ENCODE data around the gene OSBP2. TPM values are rescaled to one million over a fixed set of nuclear protein-coding genes. Genes with fewer than 3 reads are reported as not detected.
A peak's percentile ranks its signal among the peaks of the same experiment; 100 is the strongest.

Gene OSBP2
- polyA plus RNA-seq, 2 of the 4 experiments (the other 2 are of a cell fraction): 2.7 to 6.0 TPM

DNA sequence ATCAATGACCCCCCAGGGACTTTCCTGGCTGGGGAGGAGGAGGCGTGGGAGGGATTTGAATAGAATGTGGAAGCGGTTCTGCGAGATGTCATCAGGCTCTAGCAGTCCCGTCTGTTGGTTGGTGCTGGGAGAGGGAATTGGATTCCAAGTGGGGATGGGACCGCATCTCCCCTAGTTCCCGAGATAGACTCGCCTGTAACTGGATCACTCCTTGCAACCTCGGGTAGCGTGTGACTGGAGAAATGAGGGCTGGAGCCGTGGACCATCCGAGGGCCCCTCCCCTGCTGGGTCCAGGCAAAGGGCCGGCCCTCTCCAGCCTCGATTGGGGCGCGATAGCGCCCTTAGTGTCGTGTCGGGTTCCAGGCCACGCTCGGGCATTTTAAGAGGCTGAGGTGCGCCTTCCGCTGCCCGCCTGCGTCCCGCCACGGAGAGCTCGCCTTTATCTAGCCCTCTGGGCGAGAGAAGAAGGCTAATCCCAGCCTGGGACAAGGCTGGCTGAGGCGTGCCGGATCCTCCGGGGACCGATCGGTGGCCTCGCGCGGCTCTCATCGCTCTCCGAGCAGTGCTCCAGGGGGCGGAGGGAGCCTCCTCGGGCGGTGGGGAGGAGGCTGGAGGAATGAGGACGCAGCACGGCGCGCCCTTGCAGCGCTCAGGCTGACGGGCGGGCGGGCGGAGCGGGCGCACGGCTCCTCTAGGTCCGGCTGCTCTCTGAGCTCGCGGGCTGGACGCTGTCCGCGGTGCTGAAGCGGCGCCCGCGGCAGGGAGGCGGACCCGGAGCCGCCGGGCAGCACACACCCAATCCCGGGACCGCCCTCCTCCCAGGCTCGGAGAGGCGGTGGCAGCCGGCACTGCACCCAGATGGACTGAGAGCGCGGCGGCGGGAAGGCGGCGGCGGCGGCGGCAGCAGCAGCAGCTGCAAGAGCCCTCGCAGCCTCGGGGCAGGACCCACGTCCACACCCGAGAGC is 107.8 kb downstream of the OSBP2 start (continued):
- no peak for TF ChIP-seq KDM1A (IDR thresholded peaks at IDR 0.05; ENCODE audit: low read depth)
- TF ChIP-seq RAD21 (conservative IDR thresholded peaks at IDR 0.05 in 1 of 2, IDR thresholded peaks at IDR 0.05 in 1 of 2): 0 out of 5 replicates have a peak, but pooled peaks of 1 of the 2 experiments have one; percentile 31
- no peak for TF ChIP-seq RNF2 (IDR thresholded peaks at IDR 0.05; ENCODE audit: borderline replicate concordance, low read depth)
- peak; percentile 50; the same call in 1 of the 2 replicates for TF ChIP-seq MYC (IDR thresholded peaks at IDR 0.05; ENCODE audit: borderline replicate concordance, low read length)
- TF ChIP-seq RFX5 (IDR thresholded peaks at IDR 0.05): no peak
- no peak for TF ChIP-seq POLR2AphosphoS2 (conservative IDR thresholded peaks at IDR 0.05; ENCODE audit: low read length)
- TF ChIP-seq CEBPB (IDR thresholded peaks at IDR 0.05): no peak
- peak; percentile 47; the same call in 1 of the 2 replicates for TF ChIP-seq MAX (IDR thresholded peaks at IDR 0.05)
- no peak for TF ChIP-seq JUNB (IDR thresholded peaks at IDR 0.05)
- peak; percentile 64; the same call in 1 of the 2 replicates for TF ChIP-seq HOXB5 (CRISPR knock-in tag; IDR thresholded peaks at IDR 0.05)
- 0 out of 2 replicates have a peak, but pooled peaks have one; percentile 35 for TF ChIP-seq ATOH8 (CRISPR knock-in tag; IDR thresholded peaks at IDR 0.05; ENCODE audit: low read depth)

GRCh38 chr22:30803679-30804078 is 109.0 kb downstream of the OSBP2 start:
- ATAC-seq: no peak
- WGBS (ENCODE audit: missing lambda C conversion rate): 83% methylated on average over 4 of the region's 5 CpGs

More at GRCh38 chr22:30803679-30804078, 109.0 kb downstream of the OSBP2 start:
- H3K9me3 ChIP-seq: no peaks in the 10 kb centered on the region
- H3K4me3 ChIP-seq: no peak overlapping the region; the same call in 2 of the 3 replicates
- FAIRE-seq (no peak), DNase-seq (ENCODE audit: low read depth in 1 of 2, low spot score in 1 of 2) (no peak)
- H3K4me2 ChIP-seq: peak overlapping the region; percentile 99
- POLR2A ChIA-PET: interaction anchor here (1.2 kb wide), 1 partner anchor 26 kb away, joined by 3 read pairs; no protein-coding TSS in a partner anchor
- TF ChIP-seq ELK1 (IDR thresholded peaks at IDR 0.05; ENCODE audit: low read depth, low read length) (no peak), NFE2L2 (conservative IDR thresholded peaks at IDR 0.05; ENCODE audit: low read length) (no peak), CBX2 (IDR thresholded peaks at IDR 0.05; ENCODE audit: borderline replicate concordance, low read depth) (no peak), ESRRA (IDR thresholded peaks at IDR 0.05; ENCODE audit: borderline replicate concordance, low read length) (no peak), ZSCAN20 (CRISPR knock-in tag; IDR thresholded peaks at IDR 0.05) (no peak), ATOH8 (CRISPR knock-in tag; IDR thresholded peaks at IDR 0.05; ENCODE audit: low read depth) (no peak), POLR2A (IDR thresholded peaks at IDR 0.05; ENCODE audit: low read length) (no peak), JUNB (IDR thresholded peaks at IDR 0.05) (no peak), REST (IDR thresholded peaks at IDR 0.05) (no peak), MAFK (IDR thresholded peaks at IDR 0.05; ENCODE audit: partially characterized antibody) (no peak), HOXB5 (CRISPR knock-in tag; IDR thresholded peaks at IDR 0.05) (no peak), PHF8 (IDR thresholded peaks at IDR 0.05; ENCODE audit: borderline replicate concordance, low read depth) (no peak), HOXB13 (CRISPR knock-in tag; IDR thresholded peaks at IDR 0.05; ENCODE audit: low read depth) (no peak), HOXA7 (CRISPR knock-in tag; IDR thresholded peaks at IDR 0.05) (no peak), RCOR1 (IDR thresholded peaks at IDR 0.05; ENCODE audit: low read depth, low read length) (no peak)
- H3K27ac ChIP-seq: peak overlapping the region in 1 of 2 experiments; percentile 78; a peak in 3 of 6 replicates
- CTCF ChIA-PET: interaction anchor here (0.8 to 2.1 kb wide), 10 partner anchors 10 to 116 kb away, joined by 3 to 10 read pairs (median 4); no protein-coding TSS in a partner anchor
- H3K4me1 ChIP-seq: peaks cover 39% of the 10 kb centered on the region

Data from A549 (cell line).